Neural progenitor cell (in vitro differentiated cells): ENCODE results near the gene NT5DC2.

Source experiments
- EZH2phosphoT487 ChIP-seq: fragments of 200-600 bp; sonication (generic); IDR thresholded peaks from 2 replicates; pipeline ENCODE4 v1.6.1; 2017; ENCODE audit warnings: antibody characterized with exemption
- TF ChIP-seq, protein P1 (sequence below): fragments of 200-600 bp; sonication (generic); IDR thresholded peaks from 2 replicates; pipeline ENCODE4 v1.5.1; 2017; ENCODE audit warnings: antibody characterized with exemption, mild to moderate bottlenecking

DNA sequence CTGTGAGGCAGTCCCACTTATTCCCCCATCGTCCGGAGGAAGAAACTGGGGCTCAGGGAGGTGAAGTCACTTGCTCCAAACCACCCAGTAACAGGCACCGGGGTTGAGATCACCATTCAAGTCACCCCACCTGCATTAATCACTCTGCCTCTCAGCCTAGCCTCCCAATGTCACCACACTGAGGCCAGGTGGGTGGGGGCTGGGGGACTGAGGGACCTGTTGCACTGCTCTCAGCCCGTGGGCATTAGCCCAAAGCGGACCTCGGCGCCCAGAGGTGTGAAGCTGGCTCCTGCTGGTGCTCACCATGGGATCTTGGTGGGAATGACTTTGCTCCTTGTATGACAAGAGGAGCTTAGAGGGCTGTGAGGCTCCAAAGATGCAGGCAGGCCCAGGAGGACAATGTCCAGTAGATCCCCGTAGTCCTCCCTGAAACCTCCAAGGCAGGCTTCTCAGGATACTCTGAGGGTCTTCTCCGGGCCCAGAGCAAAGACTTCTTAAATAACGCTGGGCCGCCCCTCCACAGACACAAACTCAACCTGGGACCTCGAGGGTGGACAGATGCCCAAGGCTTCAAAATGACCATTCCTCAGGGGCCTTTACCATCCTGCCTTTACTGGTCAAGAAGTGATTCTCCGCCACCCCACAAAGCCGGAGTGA lies 1.7 kb downstream of the NT5DC2 start:
- TF ChIP-seq, protein P1, sequence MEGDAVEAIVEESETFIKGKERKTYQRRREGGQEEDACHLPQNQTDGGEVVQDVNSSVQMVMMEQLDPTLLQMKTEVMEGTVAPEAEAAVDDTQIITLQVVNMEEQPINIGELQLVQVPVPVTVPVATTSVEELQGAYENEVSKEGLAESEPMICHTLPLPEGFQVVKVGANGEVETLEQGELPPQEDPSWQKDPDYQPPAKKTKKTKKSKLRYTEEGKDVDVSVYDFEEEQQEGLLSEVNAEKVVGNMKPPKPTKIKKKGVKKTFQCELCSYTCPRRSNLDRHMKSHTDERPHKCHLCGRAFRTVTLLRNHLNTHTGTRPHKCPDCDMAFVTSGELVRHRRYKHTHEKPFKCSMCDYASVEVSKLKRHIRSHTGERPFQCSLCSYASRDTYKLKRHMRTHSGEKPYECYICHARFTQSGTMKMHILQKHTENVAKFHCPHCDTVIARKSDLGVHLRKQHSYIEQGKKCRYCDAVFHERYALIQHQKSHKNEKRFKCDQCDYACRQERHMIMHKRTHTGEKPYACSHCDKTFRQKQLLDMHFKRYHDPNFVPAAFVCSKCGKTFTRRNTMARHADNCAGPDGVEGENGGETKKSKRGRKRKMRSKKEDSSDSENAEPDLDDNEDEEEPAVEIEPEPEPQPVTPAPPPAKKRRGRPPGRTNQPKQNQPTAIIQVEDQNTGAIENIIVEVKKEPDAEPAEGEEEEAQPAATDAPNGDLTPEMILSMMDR: no peak
- no peak for TF ChIP-seq EZH2phosphoT487
